Measurements from ENCODE around the gene LAMC1.

DNA sequence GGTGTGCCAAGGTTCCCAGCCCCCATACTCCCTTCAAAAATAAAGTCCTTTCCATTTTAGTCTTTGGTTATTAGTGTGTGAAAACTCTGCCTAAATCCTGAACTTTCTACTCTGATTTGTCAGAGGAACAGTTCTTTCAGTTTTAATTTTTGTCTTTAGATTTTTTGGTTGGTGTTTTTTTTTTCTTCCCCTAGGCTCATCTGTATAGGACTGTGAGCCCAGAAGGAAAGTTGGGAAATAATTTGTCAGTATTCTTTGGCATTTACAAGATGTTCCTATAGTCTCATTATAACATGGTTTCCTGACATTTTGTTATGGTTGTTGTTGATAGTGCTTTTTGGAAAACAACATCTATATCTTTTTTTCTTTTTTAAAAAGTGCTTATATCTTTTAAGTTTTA lies 38.0 kb downstream of the LAMC1 start:
- TF ChIP-seq, protein P1, sequence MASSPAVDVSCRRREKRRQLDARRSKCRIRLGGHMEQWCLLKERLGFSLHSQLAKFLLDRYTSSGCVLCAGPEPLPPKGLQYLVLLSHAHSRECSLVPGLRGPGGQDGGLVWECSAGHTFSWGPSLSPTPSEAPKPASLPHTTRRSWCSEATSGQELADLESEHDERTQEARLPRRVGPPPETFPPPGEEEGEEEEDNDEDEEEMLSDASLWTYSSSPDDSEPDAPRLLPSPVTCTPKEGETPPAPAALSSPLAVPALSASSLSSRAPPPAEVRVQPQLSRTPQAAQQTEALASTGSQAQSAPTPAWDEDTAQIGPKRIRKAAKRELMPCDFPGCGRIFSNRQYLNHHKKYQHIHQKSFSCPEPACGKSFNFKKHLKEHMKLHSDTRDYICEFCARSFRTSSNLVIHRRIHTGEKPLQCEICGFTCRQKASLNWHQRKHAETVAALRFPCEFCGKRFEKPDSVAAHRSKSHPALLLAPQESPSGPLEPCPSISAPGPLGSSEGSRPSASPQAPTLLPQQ (tag by site-specific recombination; IDR thresholded peaks at IDR 0.05) = no peak
- TF ChIP-seq, protein P2, sequence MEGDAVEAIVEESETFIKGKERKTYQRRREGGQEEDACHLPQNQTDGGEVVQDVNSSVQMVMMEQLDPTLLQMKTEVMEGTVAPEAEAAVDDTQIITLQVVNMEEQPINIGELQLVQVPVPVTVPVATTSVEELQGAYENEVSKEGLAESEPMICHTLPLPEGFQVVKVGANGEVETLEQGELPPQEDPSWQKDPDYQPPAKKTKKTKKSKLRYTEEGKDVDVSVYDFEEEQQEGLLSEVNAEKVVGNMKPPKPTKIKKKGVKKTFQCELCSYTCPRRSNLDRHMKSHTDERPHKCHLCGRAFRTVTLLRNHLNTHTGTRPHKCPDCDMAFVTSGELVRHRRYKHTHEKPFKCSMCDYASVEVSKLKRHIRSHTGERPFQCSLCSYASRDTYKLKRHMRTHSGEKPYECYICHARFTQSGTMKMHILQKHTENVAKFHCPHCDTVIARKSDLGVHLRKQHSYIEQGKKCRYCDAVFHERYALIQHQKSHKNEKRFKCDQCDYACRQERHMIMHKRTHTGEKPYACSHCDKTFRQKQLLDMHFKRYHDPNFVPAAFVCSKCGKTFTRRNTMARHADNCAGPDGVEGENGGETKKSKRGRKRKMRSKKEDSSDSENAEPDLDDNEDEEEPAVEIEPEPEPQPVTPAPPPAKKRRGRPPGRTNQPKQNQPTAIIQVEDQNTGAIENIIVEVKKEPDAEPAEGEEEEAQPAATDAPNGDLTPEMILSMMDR (tag by site-specific recombination; IDR thresholded peaks at IDR 0.05) = no peak
- TF ChIP-seq ZNF791 (tag by site-specific recombination; IDR thresholded peaks at IDR 0.05) = no peak
- TF ChIP-seq, protein P3, sequence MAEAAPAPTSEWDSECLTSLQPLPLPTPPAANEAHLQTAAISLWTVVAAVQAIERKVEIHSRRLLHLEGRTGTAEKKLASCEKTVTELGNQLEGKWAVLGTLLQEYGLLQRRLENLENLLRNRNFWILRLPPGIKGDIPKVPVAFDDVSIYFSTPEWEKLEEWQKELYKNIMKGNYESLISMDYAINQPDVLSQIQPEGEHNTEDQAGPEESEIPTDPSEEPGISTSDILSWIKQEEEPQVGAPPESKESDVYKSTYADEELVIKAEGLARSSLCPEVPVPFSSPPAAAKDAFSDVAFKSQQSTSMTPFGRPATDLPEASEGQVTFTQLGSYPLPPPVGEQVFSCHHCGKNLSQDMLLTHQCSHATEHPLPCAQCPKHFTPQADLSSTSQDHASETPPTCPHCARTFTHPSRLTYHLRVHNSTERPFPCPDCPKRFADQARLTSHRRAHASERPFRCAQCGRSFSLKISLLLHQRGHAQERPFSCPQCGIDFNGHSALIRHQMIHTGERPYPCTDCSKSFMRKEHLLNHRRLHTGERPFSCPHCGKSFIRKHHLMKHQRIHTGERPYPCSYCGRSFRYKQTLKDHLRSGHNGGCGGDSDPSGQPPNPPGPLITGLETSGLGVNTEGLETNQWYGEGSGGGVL (tag by site-specific recombination; IDR thresholded peaks at IDR 0.05) = no peak

All from HEK293 (cell line).